VCaP (cell line): ENCODE data around the gene HTATSF1.

Source experiments
- H3K27ac ChIP-seq: fragments of 450-650 bp; 2 replicates; pipeline ENCODE4 v1.5.1; 2017
- CTCF ChIP-seq: fragments of 450-650 bp; conservative IDR thresholded peaks from 2 replicates; pipeline ENCODE4 v1.5.1; 2017; ENCODE audit warnings: mild to moderate bottlenecking, moderate library complexity

HTATSF1 gene

DNA sequence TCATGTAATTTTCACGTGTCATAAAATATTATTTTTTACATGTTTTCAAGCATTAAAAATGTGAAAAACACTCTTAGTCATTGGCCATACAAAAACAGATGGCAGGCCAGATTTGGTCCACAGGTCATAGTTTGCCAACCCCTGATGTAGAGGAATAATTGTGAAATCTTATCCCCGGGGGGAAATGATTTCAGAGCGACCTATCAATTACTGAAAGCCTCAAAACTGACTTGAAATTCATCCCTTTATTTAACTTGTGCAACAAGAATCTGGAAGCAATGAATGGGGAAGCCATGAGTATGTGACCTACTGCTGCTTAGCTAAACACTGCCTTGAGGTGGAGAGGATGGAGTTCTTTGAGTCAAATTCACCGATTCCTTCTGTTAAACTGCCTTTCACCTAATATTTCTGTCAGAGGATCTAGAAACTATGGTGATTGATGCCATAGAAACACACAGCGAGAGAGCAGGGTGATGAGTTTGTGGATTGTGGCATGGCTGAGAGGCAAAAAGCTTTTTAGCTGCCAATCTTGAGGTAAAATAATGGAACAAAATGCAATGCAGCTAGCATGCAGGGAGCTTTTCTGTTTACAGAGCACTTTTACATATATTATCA is 40.0 kb upstream of the HTATSF1 start:
- no peak overlapping the region for H3K27ac ChIP-seq
- TF ChIP-seq CTCF = no peak

DNA sequence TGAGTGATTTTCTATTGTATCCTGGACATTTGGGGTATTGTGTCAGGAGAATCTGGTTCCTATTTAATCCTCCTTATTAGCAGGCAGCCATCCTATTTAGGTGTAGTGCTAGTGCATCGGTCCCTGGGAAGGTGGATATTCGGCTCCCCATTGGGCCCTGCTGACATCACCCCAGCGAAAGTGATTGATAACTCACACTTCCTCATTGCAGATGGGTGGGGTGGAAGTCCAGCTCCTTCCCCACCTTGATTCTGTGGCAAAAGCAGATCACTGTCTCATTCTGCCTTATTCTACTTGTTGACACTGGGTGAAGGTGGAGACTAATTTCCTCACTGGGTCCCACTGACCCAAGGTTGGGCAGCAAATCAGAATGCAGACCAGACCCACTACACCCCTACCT is 32.8 kb upstream of the HTATSF1 start:
- H3K27ac ChIP-seq = no peak overlapping the region
- TF ChIP-seq CTCF = no peak

DNA sequence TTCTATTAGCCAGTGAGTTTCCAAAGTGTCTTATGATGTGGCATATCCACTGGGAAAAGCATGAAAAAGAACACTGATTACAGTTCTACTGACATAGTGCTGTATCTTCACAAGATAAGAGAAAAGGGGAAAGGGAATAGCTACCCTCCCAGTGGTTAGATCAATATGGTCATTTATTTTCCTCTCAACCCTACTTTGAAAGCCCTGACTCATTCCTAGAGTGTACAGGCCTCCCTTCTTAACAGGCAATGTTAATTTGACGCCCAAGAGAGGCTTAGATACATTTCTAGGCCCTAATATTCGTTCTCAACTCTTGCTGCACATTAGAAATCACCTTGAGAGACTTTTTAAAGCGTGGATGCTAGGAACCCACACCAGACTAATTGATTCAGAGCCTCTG is 30.1 kb upstream of the HTATSF1 start:
- no peak overlapping the region for H3K27ac ChIP-seq
- TF ChIP-seq CTCF = no peak

GRCh38 chrX:136468391-136469103 is 28.8 kb upstream of the HTATSF1 start:
- TF ChIP-seq CTCF = no peak
- no peak overlapping the region for H3K27ac ChIP-seq

DNA sequence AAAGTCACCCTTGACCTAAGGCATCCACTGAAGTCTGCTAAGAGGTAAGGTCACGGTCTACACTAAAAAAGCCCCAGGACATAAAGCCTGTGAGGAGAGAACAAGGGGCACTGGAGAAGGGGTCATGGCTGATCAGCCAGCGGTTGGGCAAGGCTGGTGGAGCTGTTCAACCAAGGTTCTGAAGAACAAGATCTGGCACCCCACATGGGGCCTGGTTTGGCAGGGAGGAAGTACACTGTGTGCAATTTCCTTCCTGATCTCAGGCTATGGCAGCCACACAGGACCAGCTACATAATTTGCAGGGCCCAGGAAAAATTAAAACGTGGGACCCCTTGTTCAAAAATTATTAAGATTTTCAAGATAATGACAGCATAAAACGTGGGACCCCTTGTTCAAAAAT is 23.7 kb upstream of the HTATSF1 start:
- no peak overlapping the region for H3K27ac ChIP-seq
- TF ChIP-seq CTCF = no peak

DNA sequence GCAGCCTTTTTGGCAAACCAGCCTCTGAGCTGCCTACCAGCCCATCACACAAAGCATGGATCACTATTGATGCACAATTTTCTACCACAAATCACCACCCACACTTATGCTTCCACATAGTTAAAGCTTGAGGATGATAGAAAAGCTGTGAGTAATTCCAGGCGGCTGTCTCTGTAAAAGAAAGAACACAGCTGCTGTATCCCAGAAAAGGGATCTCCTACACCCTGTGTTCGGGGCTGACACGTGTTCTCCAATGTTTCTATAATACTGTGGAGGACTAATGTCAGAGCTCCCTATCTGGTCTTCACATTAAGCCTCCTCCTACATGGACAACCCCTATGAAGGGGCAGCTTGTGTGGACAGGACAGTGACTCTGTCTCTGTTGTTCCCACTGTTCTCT is 22.2 kb upstream of the HTATSF1 start:
- H3K27ac ChIP-seq = no peak overlapping the region
- TF ChIP-seq CTCF = no peak

DNA sequence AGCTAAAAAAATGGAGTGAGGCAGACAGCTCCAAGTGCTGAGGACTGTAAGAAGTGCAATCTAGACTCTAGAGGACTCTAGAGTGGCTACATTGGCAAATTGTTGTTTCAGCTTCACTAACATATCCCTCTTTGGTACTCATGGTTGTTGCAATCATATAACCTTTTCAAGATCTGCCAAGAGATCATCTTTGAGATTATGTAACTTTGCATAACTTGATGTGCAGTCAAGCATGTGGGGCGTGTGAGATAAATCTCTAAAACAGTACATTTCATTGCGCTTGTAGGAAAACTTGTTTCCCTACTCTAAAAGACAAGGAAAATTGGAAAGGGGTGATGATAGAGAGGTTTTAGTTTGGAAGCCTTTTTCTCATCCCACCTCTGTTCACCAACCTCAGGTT is 20.9 kb upstream of the HTATSF1 start:
- peak overlapping the region; percentile 45 for H3K27ac ChIP-seq
- no peak for TF ChIP-seq CTCF
